HUES48 (cell line): ENCODE data around the gene FARP1.

Experiments used
- H3K27ac ChIP-seq: one replicate; pipeline ENCODE4 v1.7.0; 2013; ENCODE audit warnings: low read depth, low read length, inconsistent platforms
- H3K27me3 ChIP-seq: 2 replicates; pipeline ENCODE4 v1.6.1; 2013; ENCODE audit warnings: mild to moderate bottlenecking, low read length; ENCODE audit not compliant: control insufficient read depth, insufficient read depth
- H3K36me3 ChIP-seq: 2 replicates; pipeline ENCODE4 v1.6.1; 2013; ENCODE audit warnings: low read length; ENCODE audit not compliant: control insufficient read depth, insufficient read depth
- H3K4me1 ChIP-seq: 2 replicates; pipeline ENCODE4 v1.6.1; 2013; ENCODE audit warnings: mild to moderate bottlenecking, low read length; ENCODE audit not compliant: control insufficient read depth, insufficient read depth
- H3K4me3 ChIP-seq: 2 replicates; pipeline ENCODE4 v1.5.1; 2013; ENCODE audit warnings: mild to moderate bottlenecking, low read depth, low read length
- H3K9ac ChIP-seq: 2 replicates; pipeline ENCODE4 v1.6.1; 2013; ENCODE audit warnings: mild to moderate bottlenecking, low read depth, low read length, moderate library complexity
- H3K9me3 ChIP-seq: 2 replicates; pipeline ENCODE4 v1.6.1; 2013; ENCODE audit warnings: low read length; ENCODE audit not compliant: control insufficient read depth, insufficient read depth

Gene FARP1

DNA sequence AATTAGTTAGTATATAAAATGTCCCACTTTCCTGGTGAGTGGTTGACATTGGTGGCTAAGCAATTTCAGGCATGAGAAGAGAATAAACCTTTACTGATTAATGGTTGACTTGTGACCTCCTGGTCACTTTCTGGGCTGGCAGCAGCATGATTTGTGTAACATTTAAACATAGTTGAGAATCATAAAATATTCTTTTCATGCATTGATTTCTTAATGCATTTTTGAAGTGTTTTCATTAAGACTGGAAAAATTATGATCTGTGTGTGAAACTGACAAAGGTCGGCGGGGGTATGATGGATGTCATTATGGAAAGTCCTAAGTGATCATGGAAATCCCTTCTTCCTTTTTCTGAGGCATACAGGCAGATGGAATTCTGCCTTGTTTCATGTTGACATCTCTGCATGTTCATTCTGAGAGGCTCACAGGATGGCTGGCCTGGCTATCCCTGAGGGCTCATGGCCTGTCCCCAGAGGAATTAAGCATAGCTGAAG, 132.8 kb downstream of the FARP1 start:
- Histone ChIP-seq H3K27me3 (no peaks in the 10 kb centered on the region), H3K4me1 (peaks cover 50% of the 10 kb centered on the region), H3K4me3 (no peak overlapping the region), H3K36me3 (no peaks in the 10 kb centered on the region), H3K9ac (no peak overlapping the region), H3K9me3 (no peaks in the 10 kb centered on the region), H3K27ac (no peak overlapping the region)

DNA sequence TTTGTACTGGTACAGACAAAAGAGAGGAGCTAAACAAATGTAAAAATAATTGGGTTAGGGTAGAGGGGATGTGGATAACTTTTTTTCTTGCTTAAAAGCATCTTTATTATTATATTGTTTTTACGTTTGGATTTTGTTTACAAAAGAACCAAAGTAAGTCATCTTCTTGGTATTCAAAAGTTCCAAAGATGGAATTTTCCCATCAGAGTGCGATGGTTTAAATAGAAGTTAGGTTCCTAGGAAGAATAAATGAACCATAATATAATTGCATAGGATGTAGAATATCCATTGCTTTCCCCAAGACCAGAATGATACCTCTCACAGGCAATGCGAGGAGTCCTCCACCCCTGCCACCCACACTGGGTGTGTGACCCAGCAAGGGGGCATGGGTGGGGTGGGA, 133.6 kb downstream of the FARP1 start:
- Histone ChIP-seq H3K9me3 (no peaks in the 10 kb centered on the region), H3K36me3 (no peaks in the 10 kb centered on the region), H3K27me3 (no peaks in the 10 kb centered on the region), H3K9ac (no peak overlapping the region), H3K27ac (no peak overlapping the region), H3K4me1 (peaks cover 50% of the 10 kb centered on the region), H3K4me3 (no peak overlapping the region)

DNA sequence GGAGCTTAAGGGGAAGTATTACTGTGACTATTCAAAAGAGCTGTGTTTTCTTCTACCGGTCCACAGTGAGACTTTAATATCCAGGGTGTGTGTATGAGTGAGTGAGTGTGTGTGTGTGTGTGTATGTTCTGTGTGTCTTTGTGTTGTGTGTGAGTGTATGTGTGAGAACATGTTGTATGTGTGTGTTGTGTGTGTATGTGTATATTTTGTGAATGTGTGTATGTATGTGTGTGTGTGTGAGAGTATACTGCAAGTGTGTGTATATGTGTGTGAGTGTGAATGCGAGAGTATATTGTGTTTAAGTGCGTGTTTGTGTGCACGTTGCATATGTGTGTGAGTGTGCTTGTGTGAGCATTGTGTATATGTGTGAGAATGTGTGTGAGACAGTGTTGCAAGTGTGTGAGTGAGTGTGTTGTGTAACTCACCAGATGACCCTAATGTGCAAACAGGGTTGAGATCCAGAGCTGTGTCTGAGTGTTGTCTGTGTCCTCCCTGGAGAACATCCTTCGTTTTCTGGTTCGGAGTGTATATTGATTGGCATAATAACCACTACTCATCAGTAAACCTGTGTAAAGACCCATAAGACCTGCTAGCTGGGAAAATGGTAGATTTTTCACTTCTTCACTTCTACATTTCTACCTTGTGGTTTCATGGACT, 135.3 kb downstream of the FARP1 start:
- Histone ChIP-seq H3K27me3 (no peaks in the 10 kb centered on the region), H3K4me3 (no peak overlapping the region), H3K9me3 (no peaks in the 10 kb centered on the region), H3K27ac (no peak overlapping the region), H3K9ac (no peak overlapping the region), H3K36me3 (no peaks in the 10 kb centered on the region), H3K4me1 (peaks cover 45% of the 10 kb centered on the region)

DNA sequence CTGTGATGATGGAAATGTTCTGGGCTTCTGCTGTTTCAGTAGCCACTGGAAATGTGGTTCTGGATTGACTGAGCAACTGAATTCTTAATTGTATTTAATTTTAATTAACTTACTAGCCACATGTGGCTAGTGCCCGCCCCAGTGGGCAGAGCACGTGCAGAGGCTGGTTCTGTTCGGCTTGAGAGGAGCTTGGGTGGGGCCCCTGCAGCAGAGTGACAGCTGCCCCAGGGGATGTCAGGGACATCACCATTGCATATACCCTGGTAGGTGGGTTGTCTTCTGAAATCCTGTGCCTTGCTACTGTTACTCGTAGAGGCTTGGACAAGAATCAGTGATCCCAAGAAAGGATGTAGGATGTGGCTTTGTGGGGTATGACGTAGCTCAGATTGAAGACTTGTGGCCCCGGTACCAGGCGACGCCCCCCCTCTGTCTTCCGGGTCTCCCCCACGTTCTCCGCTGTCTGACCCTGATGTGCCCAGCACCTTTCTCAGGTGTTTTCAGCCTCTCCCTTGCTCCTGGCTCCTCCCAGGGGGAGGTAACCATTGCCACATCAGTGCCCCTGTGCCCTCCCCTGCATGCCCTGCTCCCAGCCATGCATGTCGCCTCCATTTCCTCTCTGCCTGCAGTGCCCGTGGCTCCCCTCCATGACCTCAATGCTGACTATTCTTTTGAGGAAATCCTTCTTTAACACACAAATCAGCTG, 136.7 kb downstream of the FARP1 start:
- H3K9ac ChIP-seq, result no peak overlapping the region
- peaks cover 38% of the 10 kb centered on the region for H3K4me1 ChIP-seq
- no peak overlapping the region for H3K4me3 ChIP-seq
- H3K27ac ChIP-seq, result no peak overlapping the region
- H3K9me3 ChIP-seq, result no peaks in the 10 kb centered on the region
- no peaks in the 10 kb centered on the region for H3K36me3 ChIP-seq
- H3K27me3 ChIP-seq, result no peaks in the 10 kb centered on the region

DNA sequence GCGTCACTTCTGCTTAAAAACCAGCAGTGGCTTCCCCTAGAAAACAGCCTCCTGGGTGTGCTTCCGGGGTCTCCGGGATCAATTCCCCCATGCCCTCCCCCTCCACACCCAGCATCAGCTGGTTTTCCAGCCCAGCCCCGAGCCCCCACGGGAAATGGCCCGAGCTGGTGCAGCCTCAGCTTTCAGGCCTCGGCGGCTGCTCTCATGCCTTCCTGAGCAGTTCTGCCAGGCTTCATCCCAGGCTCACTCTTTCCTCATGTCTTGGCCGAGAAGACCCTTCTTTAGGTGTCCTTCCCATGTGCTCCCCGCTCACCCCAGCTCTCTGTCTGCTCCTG, 137.2 kb downstream of the FARP1 start:
- Histone ChIP-seq H3K36me3 (no peaks in the 10 kb centered on the region), H3K27ac (peak overlapping the region; percentile 9), H3K27me3 (no peaks in the 10 kb centered on the region), H3K9ac (no peak overlapping the region), H3K4me1 (peaks cover 38% of the 10 kb centered on the region), H3K9me3 (no peaks in the 10 kb centered on the region), H3K4me3 (no peak overlapping the region)

DNA sequence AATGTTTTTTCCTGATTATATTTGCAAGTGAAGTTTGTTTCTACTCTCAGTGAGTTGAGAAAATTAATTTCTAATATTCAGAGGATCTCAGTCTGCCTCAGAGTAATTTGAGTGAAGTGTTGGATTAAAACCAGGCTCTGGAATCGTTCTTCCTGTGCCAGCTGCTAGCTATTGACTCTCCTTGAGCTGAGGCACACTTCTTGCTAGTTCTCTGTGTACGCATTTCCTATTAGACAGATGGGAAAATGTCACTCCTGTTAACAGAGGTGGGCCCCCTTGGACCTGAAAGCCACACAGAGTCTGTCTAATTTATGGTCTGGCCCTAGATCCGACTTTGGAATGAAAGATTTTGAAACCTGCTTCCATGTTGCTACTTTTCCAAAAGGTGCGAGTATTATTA, 141.8 kb downstream of the FARP1 start:
- Histone ChIP-seq H3K27ac (peak overlapping the region; percentile 56), H3K27me3 (no peaks in the 10 kb centered on the region), H3K4me1 (peaks cover 37% of the 10 kb centered on the region), H3K36me3 (no peaks in the 10 kb centered on the region), H3K4me3 (no peak overlapping the region), H3K9ac (no peak overlapping the region), H3K9me3 (no peaks in the 10 kb centered on the region)

DNA sequence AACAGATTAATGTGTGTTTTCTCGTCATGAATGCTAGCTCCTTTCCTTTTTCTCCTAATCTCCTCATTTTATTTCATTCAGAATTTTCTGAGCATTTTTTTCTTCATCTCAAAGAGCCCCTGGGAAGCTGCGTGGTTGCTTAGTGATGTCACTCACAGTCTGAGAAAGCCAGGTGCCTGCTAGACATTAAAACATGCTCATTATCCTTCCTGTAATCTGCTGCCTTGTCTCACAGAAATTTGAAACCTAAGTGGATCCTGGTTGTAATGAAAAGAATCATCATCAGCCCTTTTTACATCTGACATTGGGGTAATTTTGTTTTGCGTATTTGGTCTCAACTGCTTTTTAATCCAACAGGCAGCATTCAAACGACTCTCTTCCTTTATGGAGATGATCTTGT, 142.4 kb downstream of the FARP1 start:
- H3K9ac ChIP-seq, result peak overlapping the region; percentile 20; the same call in 1 of the 2 replicates
- peaks cover 31% of the 10 kb centered on the region for H3K4me1 ChIP-seq
- no peaks in the 10 kb centered on the region for H3K36me3 ChIP-seq
- no peaks in the 10 kb centered on the region for H3K27me3 ChIP-seq
- no peaks in the 10 kb centered on the region for H3K9me3 ChIP-seq
- no peak overlapping the region; the same call in 1 of the 2 replicates for H3K4me3 ChIP-seq
- H3K27ac ChIP-seq, result peak overlapping the region; percentile 76

DNA sequence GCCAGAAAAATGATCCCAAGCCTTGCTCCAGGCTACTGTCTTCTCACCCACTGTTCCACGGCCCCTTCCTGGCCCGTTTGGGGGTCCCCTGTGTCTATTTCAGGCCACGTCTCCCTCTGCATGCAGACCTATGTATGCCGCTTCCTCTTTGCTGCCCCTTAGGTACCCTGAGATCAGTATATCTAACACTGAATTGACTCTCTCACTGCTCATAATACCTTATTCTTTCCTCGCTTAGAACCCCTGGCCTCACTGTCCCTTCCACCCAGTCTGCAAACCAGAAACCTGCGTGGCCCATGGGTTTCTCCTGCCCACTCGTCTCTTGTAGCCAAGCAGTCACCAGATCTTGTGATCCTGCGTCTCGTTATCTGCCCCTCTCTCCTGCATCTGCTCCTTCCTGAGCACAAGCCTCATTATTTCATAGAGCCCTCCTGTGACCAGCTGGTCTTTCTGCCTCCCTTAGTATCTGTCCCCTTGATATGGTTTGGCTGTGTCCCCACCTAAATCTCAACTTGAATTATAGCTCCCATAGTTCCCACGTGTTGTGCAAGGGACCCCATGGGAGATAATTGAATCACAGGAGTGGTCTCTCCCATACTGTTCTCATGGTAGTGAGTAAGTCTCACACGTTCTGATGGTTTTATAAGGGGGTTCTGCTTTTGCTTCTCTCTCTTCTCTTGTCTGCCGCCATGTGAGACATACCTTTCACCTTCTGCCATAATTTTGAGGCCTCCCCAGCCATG, 143.1 kb downstream of the FARP1 start:
- H3K27ac ChIP-seq, result peak overlapping the region; percentile 76
- peaks cover 30% of the 10 kb centered on the region for H3K4me1 ChIP-seq

DNA sequence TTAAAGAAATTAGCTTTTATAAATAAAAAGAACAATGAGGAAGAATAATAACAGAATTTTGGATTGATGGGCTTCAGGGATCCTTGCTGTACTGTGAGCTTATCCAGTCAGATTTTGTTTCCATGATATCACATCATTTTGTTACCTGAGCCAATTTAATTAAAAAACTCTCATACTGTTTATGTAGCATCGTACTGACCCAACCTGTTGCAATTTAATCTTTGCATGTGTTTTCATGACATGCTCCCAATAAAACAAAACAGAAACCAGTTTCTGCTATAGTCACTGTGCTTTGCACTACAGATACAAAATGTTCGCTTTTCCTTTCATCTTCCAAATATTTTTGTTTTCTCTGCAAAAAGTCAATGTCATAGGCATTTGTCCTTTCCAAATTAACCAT, 143.9 kb downstream of the FARP1 start:
- Histone ChIP-seq H3K4me1 (peaks cover 30% of the 10 kb centered on the region), H3K27me3 (no peaks in the 10 kb centered on the region), H3K36me3 (no peaks in the 10 kb centered on the region), H3K4me3 (no peak overlapping the region), H3K9ac (no peak overlapping the region), H3K27ac (no peak overlapping the region), H3K9me3 (no peaks in the 10 kb centered on the region)

More for the DNA sequence above, 143.1 kb downstream of the FARP1 start:
- Histone ChIP-seq H3K36me3 (no peaks in the 10 kb centered on the region), H3K4me3 (no peak overlapping the region), H3K9ac (peak overlapping the region; percentile 20; the same call in 1 of the 2 replicates), H3K9me3 (no peaks in the 10 kb centered on the region), H3K27me3 (no peaks in the 10 kb centered on the region)

DNA sequence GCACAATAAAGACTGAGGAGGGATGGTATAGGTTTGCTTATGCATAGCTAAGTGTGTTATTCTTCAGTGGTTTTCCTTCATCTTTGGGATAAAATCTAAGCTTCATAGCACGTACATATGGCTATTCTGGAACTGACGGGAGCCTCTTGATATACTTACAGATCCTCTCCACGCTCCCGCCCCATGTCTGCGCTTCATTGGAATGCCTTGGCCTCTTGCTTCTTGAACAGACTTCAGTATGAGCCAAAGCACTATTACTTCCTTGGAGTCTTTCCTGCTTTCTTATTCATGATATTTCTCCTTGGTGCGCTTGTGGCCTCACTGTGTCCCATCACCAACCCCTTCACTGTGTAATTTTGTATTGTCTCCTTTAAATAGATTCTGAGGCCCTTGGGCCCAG, 145.3 kb downstream of the FARP1 start:
- Histone ChIP-seq H3K27me3 (no peaks in the 10 kb centered on the region), H3K27ac (no peak overlapping the region), H3K4me1 (peaks cover 28% of the 10 kb centered on the region), H3K9me3 (no peaks in the 10 kb centered on the region), H3K4me3 (no peak overlapping the region), H3K9ac (no peak overlapping the region), H3K36me3 (no peaks in the 10 kb centered on the region)
